Liver (tissue), 9 donors: ENCODE data around the gene ZNF583. TPM values are rescaled to one million over a fixed set of nuclear protein-coding genes. Genes with fewer than 3 reads are reported as not detected.

Experiments used
- DNase-seq: peaks from one replicate; pipeline ENCODE4 v3.0.0-alpha.2; 2017; ENCODE audit warnings: low spot score
- H3K27ac ChIP-seq, 2 donors: one replicate each; pipeline ENCODE4 v1.7.0; 2013; ENCODE audit warnings: inconsistent platforms in 2 of 2, low read length in 2 of 2, control low read depth in 1 of 2, low read depth in 1 of 2, mild to moderate bottlenecking in 1 of 2
- H3K27me3 ChIP-seq, 4 donors: one replicate each; pipeline versions ENCODE4 v1.6.1 to v1.7.0; 2013; ENCODE audit warnings: low read length in 3 of 4, inconsistent platforms in 1 of 4, mild to moderate bottlenecking in 1 of 4, moderate library complexity in 1 of 4; ENCODE audit not compliant: control insufficient read depth in 4 of 4, insufficient read depth in 4 of 4
- H3K36me3 ChIP-seq, 4 donors: one replicate each; pipeline versions ENCODE4 v1.6.1 to v1.7.0; 2013; ENCODE audit warnings: low read length in 3 of 4, mild to moderate bottlenecking in 3 of 4, low read depth in 1 of 4, moderate library complexity in 1 of 4; ENCODE audit not compliant: control insufficient read depth in 4 of 4, insufficient read depth in 3 of 4
- H3K4me1 ChIP-seq, 4 donors: one replicate each; pipeline versions ENCODE4 v1.6.1 to v1.7.0; 2013; ENCODE audit warnings: low read length in 3 of 4, mild to moderate bottlenecking in 3 of 4, moderate library complexity in 1 of 4; ENCODE audit not compliant: control insufficient read depth in 4 of 4, insufficient read depth in 4 of 4
- H3K4me3 ChIP-seq, 3 donors: one replicate each; pipeline versions ENCODE4 v1.6.1 to v1.7.0; 2013; ENCODE audit warnings: low read length in 3 of 3, control low read depth in 1 of 3, low read depth in 1 of 3, mild to moderate bottlenecking in 1 of 3
- H3K9ac ChIP-seq, 2 donors: one replicate each; pipeline ENCODE4 v1.7.0; 2013; ENCODE audit warnings: low read length in 2 of 2, mild to moderate bottlenecking in 2 of 2, moderate library complexity in 2 of 2, control low read depth in 1 of 2, low read depth in 1 of 2
- H3K9me3 ChIP-seq, 4 donors: one replicate each; pipeline versions ENCODE4 v1.6.1 to v1.7.0; 2013; ENCODE audit warnings: low read length in 3 of 4; ENCODE audit not compliant: control insufficient read depth in 4 of 4
- ATF3 ChIP-seq: IDR thresholded peaks from 2 replicates; pipeline ENCODE4 v1.6.1; 2016; ENCODE audit warnings: antibody characterized with exemption
- CTCF ChIP-seq: fragments of 150-350 bp; IDR thresholded peaks from 2 replicates; pipeline ENCODE4 v1.5.1; 2017; ENCODE audit warnings: improper control_type of control experiment, low read depth, low read length; ENCODE audit not compliant: missing input control
- EGR1 ChIP-seq, 2 donors: IDR thresholded peaks; 2 replicates each; pipeline ENCODE4 v1.6.1; 2016 to 2018; ENCODE audit warnings: antibody characterized with exemption in 2 of 2, low read depth in 2 of 2
- FOXA2 ChIP-seq: IDR thresholded peaks from 2 replicates; pipeline ENCODE4 v1.6.1; 2016; ENCODE audit warnings: antibody characterized with exemption
- GABPA ChIP-seq, 2 donors: IDR thresholded peaks in 1 of 2; conservative IDR thresholded peaks in 1 of 2; 2 replicates each; pipeline ENCODE4 v1.6.1; 2016; ENCODE audit warnings: antibody characterized with exemption in 2 of 2, mild to moderate bottlenecking in 1 of 2, moderate library complexity in 1 of 2
- HNF4A ChIP-seq, 2 donors: conservative IDR thresholded peaks; 2 replicates each; pipeline ENCODE4 v1.6.1; 2016; ENCODE audit warnings: antibody characterized with exemption in 2 of 2, mild to moderate bottlenecking in 2 of 2
- HNF4G ChIP-seq: IDR thresholded peaks from 2 replicates; pipeline ENCODE4 v1.6.1; 2016; ENCODE audit warnings: antibody characterized with exemption
- JUND ChIP-seq, 2 donors: IDR thresholded peaks; 2 replicates each; pipeline ENCODE4 v1.6.1; 2016; ENCODE audit warnings: antibody characterized with exemption in 2 of 2
- MAX ChIP-seq: IDR thresholded peaks from 2 replicates; pipeline ENCODE4 v1.6.1; 2016; ENCODE audit warnings: antibody characterized with exemption
- NR2F2 ChIP-seq: IDR thresholded peaks from 2 replicates; pipeline ENCODE4 v1.6.1; 2016; ENCODE audit warnings: antibody characterized with exemption
- RAD21 ChIP-seq, 2 donors: IDR thresholded peaks; 2 replicates each; pipeline ENCODE4 v1.6.1; 2016; ENCODE audit warnings: antibody characterized with exemption in 2 of 2, mild to moderate bottlenecking in 2 of 2
- REST ChIP-seq: IDR thresholded peaks from 2 replicates; pipeline ENCODE4 v1.6.1; 2016; ENCODE audit warnings: antibody characterized with exemption, mild to moderate bottlenecking
- RXRA ChIP-seq, 2 donors: IDR thresholded peaks; 2 replicates each; pipeline ENCODE4 v1.6.1; 2017 to 2018; ENCODE audit warnings: antibody characterized with exemption in 2 of 2, mild to moderate bottlenecking in 1 of 2
- TAF1 ChIP-seq: conservative IDR thresholded peaks from 2 replicates; pipeline ENCODE4 v1.6.1; 2016; ENCODE audit warnings: antibody characterized with exemption, mild to moderate bottlenecking
- YY1 ChIP-seq: IDR thresholded peaks from 2 replicates; pipeline ENCODE4 v1.6.1; 2016; ENCODE audit warnings: antibody characterized with exemption, mild to moderate bottlenecking
- ZBTB33 ChIP-seq: IDR thresholded peaks from 2 replicates; pipeline ENCODE4 v1.6.1; 2016; ENCODE audit warnings: antibody characterized with exemption
- WGBS: extraction: QIAGEN DNeasy Blood & Tissue Kit; methylation state at CpG from one replicate; pipeline ENCODE4 v1.1.7; 2013; 5-methylcytosine and 5-hydroxymethylcytosine counted together
- polyA plus RNA-seq, 2 donors: library from polyadenylated mRNA; stranded (reverse) in 1 of 2; unstranded in 1 of 2; fragments of 200-250 nt in 1 of 2; fragments of >200 nt in 1 of 2; fragmentation: Nextera tagmentation in 1 of 2; extraction: Ambion mirVana in 1 of 2; gene quantifications; one replicate each; pipeline versions ENCODE4 v1.2.1 to v1.2.3, GENCODE V29; 2013 to 2015
- total RNA-seq, 2 donors: library from RNA; depleted of rRNA; stranded (reverse); fragments of >200 nt; gene quantifications; one replicate each; pipeline ENCODE4 v1.2.3, GENCODE V29; 2014
- donor health status: healthy.
- donor health status: healthy.
- donor health status: healthy.
- donor health status: healthy.
- donor health status: healthy.

ZNF583 gene
- total and polyA plus RNA-seq, 4 donors: 0.75 to 2.5 (median 1.9) TPM

- no peak for TF ChIP-seq RXRA (IDR thresholded peaks at IDR 0.05)
- TF ChIP-seq HNF4G: no peak
- no peak for TF ChIP-seq JUND (IDR thresholded peaks at IDR 0.05)
- no peak for TF ChIP-seq ATF3
- TF ChIP-seq YY1: no peak
- no peak for TF ChIP-seq REST
- TF ChIP-seq RAD21 (IDR thresholded peaks at IDR 0.05): no peak
- TF ChIP-seq ZBTB33: no peak
- no peak for TF ChIP-seq GABPA (IDR thresholded peaks at IDR 0.05 in 1 of 2, conservative IDR thresholded peaks at IDR 0.05 in 1 of 2)
- H3K9me3 ChIP-seq: peaks cover 35 to 95% (median 73%) of the 10 kb centered on the region in 4 donors
- WGBS: 91% methylated on average over 1 of the region's 1 CpG
- peaks cover 2 to 40% (median 34%) of the 10 kb centered on the region in 4 donors for H3K36me3 ChIP-seq
- H3K27ac ChIP-seq: no peak overlapping the region
- no peak overlapping the region for H3K9ac ChIP-seq
- DNase-seq: no peak
- H3K27me3 ChIP-seq: no peaks in the 10 kb centered on the region
- no peaks in the 10 kb centered on the region for H3K4me1 ChIP-seq
- H3K4me3 ChIP-seq: peak overlapping the region in 2 of 3 donors; percentile 51 to 63
Measured at GRCh38 chr19:56423985-56424353, 19.8 kb downstream of the ZNF583 start.

GRCh38 chr19:56441206-56441792 is 37.2 kb downstream of the ZNF583 start:
- WGBS: 96% methylated on average over 8 of the region's 8 CpGs
- H3K27ac ChIP-seq: no peak overlapping the region
- no peaks in the 10 kb centered on the region for H3K36me3 ChIP-seq
- peak overlapping the region in 2 of 3 donors; percentile 9 to 27 for H3K4me3 ChIP-seq
- no peaks in the 10 kb centered on the region for H3K4me1 ChIP-seq
- no peak for DNase-seq
- no peak overlapping the region for H3K9ac ChIP-seq
- H3K9me3 ChIP-seq: peaks cover 26 to 69% (median 52%) of the 10 kb centered on the region in 4 donors
- H3K27me3 ChIP-seq: no peaks in the 10 kb centered on the region
- TF ChIP-seq GABPA (IDR thresholded peaks at IDR 0.05 in 1 of 2, conservative IDR thresholded peaks at IDR 0.05 in 1 of 2): no peak
- TF ChIP-seq YY1: no peak
- no peak for TF ChIP-seq HNF4A (conservative IDR thresholded peaks at IDR 0.05)
- TF ChIP-seq NR2F2: no peak
- no peak for TF ChIP-seq ZBTB33
- TF ChIP-seq ATF3: no peak
- no peak for TF ChIP-seq CTCF
- no peak for TF ChIP-seq MAX
- TF ChIP-seq EGR1 (IDR thresholded peaks at IDR 0.05; ENCODE audit: low read depth in 2 of 2): no peak
- TF ChIP-seq RAD21 (IDR thresholded peaks at IDR 0.05): no peak
- no peak for TF ChIP-seq REST
- TF ChIP-seq TAF1: no peak
- TF ChIP-seq FOXA2: no peak
- TF ChIP-seq JUND (IDR thresholded peaks at IDR 0.05): no peak
- no peak for TF ChIP-seq HNF4G
- no peak for TF ChIP-seq RXRA (IDR thresholded peaks at IDR 0.05)
